8988T (cell line): ENCODE data around the gene CASZ1.

ENCODE experiments used
- DNase-seq: peaks from one replicate; pipeline ENCODE4 v3.0.0; 2011

CASZ1 gene

DNA sequence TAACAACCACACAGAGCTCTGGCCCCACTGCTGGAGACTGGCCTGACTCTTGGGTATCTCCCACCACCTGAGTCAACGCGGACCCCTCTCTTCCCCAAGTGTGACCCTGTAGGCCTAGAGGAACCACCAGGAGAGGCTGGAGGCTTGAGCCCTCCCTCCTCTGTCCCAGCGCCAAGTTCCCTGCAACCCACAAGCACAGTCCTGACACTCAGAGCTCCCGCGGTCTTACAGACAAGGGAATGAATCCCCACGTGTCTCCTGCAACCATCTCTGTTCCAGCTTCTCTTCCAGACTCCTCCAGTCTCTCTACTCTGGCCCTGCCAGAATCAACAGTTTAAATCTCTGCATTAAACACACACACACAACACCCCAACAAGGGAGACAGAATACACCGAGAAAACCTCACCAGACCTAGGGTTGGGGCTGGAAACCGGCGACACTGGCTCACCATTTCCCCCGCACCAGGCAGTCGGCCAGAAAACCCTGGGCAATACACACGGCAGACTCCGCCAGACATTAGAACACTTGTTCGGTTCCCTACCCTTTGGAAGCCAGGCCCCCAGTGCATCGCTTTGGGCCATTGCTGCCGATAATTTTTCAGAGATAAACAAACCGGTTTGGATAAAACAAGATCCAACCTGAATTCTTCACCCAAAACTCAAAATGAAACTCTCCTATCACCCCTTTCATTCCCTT, 21.7 kb downstream of the CASZ1 start:
- DNase-seq = no peak

DNA sequence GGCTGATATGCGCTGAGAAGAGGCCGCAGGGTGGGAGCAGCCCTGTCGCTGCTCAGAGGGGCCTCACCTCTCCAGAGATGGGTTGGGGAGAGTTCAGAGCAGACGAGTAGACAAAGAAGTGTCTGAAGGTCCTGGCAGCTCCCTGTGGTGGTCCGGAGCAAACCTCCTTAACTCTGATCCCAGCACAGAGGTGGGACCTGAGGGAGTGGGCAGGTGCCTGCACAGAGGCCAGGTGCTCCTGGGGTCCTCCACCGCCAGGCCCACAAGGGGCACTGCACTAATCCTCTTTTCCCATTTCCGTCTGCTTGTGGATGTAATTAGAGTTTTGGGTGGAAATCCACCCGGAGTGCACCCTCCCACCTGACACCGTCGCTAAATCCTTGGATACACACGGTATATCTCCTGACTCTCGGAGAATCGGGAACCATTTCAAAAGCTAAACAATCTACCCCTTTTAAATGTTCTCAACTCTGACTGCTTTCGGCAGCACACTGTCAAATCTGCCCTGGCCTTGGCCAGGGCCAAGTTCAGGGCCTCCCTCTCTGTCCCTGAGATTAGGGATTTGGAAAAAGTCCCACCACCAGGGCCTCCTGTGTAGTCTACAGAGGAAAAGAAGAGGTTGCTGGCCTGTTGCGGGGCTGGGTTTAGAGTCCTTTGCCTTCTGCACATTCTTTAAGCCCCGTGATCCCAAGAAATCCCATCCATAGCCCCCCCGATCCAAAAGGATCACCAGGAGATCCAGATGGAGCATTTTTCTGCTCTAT, 22.4 kb downstream of the CASZ1 start:
- no peak for DNase-seq

DNA sequence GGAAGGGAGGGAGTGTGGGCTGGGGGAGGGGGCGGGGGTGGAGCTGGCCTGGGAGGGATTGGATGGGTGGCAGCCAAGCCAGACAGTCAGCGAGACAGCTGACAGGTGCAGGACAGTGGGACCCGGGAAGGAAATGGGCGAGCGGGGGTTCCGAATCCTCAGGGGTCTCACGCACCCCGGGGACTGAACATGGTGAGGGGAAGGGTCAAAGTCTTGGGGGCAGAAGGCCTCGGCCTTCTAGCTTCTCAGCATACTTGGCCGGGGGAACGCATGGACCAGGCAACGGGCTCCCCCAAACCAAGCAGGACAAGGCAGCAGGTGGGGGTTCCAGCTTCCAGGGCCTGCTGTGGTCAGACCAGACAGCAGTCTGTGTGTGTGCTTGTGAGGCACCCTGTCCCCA, 23.1 kb downstream of the CASZ1 start:
- DNase-seq = no peak

DNA sequence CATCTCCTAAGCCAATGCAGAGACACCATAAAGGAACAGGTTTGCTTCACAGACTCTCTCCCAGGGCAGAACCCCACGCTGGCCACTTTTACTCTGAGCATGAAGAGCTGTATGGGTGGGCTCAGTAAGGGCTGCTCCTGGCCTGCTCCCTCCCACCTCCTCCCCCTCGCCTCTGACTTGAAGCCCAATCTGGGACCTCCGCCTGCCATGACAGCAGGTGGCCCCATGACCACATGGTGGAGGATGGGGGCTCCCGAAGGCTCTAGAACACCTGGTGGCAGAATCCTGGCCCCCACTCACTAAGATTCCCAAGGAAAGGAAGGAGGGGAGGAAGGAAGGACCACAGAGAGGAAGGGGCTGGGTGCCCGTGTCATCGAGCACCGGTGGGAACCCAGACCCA, 23.7 kb downstream of the CASZ1 start:
- no peak for DNase-seq

DNA sequence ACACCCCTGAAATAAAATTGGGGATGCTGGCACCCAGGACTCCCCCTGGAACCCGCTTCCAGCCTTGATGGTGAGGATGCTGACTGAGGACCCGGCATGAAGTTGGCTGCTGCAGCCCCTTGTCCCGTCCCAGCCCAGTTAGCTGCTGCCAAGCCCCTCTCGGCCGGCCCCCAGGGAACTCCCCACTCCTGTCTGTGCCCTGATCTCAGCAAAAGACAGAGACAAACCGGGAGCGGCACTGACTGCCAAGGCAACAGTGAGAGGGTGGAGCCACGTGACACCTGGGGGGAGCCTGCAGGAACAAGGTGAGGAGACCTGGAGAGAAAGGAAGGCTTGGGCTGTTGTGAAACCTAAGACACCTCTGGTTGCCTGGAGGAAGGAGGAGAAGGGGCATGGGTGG, 24.7 kb downstream of the CASZ1 start:
- no peak for DNase-seq

DNA sequence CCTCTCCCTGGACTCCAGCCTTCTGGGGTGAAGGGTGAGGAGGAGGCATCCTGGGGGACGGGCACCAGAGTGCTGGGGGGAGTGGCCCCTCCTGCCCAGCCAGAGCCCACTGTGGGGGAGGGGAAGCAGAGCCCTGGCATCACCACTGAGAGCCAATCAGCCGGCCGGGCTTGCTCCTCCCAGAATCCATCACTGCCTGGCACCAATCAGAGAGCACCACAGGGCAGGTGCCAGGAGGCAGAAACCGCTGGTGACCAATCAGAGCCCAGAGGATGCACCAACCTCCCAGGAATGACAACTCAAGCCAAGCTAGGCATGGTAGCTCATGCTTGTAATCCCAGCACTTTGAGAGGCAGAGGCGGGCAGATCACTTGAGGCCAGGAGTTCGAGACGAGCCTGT, 27.9 kb downstream of the CASZ1 start:
- DNase-seq = no peak

DNA sequence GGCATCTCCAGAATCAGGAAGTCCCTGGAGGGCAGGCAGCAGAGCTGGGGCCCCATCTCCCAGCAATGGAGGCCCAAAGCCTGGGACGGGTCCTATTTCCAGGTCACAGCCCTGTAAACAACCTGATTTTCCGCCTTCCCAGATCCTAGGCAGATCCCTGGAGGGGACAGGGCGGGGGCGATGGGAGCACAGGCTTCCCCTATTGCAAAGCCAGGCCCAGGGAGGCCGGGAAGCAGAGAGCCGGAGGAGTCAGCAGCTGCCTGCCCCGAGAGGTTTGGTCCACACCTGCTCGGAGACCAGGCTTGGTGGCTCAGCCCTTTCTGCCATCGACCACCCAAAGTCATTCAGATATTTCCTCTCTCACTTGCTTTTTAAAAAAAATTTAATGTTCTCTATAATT, 29.2 kb downstream of the CASZ1 start:
- DNase-seq = no peak

DNA sequence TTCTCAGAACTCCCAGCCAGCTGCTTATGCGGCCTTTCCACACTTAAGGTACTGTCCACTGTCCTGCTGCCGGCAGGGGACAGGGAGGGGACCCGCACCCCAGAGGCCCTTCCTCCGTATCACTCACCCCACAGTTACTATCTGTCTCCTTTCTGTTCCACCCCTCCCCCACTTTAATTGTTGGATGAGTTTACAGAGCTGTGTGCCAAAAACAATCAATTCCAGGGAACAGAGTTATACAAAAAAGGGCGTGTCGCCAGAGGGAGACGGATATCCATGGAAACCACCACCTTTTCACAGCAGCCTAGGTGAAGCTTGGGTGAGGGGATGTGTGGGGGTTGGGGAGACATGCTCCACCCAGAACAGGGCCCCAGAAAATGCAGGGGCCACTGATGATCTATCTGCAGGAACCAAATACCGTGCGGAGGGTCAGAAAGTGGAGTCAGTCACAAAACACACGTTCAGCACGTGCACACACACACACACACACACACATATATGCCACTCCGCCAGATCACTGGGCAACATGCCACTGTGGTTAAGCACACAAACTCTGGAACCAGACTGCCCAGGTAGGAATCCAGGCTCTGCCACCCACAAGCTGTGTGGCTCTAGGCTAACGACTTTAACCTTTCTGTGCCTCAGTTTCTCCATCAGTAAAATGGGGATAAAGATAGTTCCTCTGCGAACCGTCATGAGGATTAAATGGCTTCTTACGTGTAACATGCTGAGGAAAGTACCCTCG, 30.5 kb downstream of the CASZ1 start:
- DNase-seq = no peak

DNA sequence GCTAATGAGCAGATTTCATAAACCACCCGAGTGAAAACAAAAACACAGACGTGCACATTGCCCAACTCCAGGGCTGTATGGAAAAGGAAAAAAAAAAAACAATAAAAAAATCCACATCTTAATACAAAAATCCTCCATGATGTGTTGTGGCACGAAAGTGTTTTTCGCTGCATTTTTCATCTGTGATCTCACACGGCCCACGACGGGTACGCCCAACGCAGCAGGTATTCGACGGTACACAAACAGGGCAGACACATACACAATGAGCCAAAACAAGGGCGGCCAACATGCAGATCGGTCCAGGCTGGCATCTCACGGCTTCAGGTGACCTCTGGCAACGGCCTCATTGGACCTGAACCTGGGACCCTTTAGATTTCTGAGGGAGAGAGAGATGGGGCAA, 31.1 kb downstream of the CASZ1 start:
- DNase-seq = no peak

DNA sequence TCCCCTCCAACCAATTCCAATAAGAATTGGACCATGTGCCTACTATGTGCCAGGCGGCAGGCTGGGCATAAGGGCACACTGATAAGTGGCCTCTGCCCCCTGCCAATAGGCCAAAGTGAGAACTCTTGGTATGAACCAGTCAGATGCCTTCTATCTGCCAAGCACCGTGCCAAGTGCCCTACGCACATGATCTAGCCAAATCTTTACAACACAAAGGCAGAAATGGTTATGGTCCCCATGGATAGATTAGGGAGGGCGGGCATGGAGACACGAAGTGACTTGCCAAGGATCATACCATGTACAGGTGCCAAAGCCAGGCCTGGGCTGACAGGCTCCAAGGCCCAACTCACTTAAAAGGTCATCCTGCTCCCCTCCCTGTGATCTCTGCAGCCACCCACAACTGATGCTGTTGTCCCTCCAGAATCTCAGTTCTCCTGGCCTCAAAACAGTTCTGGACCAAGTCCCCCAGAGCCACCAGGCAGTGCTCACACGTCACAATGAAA, 32.1 kb downstream of the CASZ1 start:
- DNase-seq = no peak

DNA sequence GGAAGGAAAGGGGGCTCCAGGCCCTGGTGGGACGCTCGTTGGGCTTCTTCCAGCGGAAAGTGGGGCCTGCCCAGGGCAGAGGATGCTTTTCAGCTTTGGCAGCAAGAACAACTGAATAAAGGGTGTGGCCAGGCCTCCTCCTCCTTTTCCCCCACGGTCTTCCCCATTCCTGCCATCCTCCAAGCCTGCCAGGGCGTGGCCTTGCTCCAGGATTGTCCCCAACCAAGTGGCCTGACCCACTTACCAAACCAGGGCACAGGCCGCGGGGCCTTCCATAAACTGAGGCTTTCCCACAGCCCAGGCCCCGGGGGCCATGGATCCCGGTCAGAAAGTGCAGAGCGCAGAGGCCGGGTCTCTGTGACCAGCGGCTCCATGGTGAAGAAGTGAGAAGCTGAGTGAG, 33.6 kb downstream of the CASZ1 start:
- DNase-seq = no peak

DNA sequence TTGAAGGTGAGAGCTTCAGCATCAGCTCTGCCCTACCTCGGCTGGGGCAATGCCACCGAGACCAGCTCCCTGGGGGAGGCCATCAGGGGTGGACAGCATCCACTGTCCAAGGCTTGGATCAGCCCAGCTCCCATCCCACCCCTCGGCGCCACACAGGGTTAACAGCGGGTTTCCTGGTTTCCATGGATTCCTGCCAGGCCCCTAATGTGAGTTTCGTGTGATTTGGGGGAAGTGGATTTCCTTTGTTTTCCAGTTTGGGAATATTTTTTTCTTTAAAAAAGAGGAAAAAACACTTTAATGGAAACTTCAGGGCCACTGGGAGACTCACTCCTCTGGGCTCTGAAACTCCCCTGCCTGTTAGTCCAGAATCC, 34.3 kb downstream of the CASZ1 start:
- no peak for DNase-seq

DNA sequence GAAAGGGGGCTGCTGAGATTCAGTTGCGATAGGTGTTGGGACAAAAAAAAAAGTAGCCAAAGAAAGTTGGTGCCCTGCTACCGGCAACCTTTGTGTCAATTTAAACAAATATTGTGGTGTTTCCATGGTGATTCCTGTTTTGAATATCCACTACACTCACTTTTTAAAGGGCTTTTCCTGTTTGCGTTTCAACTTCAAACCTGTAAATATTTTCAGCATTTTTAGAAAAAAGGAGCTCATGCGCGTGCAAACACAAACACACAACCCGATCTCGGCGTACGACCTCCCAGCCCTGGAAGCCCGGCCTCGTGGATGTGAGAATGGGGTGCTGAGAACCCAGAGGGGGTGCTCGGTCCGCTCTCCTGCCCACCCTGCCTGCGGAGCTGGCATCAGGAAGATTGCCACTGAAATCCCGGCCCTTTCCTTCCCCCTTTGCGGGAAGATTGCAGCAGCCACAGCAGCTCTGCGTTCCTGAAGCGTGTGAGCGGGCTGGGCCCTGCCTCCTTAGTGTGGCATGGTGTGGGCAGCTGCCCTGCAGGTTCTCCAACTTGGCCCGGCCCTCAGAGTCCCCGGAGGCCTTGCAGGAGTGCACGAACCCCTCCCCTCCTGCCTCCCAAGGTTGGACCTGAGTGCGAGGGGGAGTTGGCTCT, 34.8 kb downstream of the CASZ1 start:
- DNase-seq = no peak

DNA sequence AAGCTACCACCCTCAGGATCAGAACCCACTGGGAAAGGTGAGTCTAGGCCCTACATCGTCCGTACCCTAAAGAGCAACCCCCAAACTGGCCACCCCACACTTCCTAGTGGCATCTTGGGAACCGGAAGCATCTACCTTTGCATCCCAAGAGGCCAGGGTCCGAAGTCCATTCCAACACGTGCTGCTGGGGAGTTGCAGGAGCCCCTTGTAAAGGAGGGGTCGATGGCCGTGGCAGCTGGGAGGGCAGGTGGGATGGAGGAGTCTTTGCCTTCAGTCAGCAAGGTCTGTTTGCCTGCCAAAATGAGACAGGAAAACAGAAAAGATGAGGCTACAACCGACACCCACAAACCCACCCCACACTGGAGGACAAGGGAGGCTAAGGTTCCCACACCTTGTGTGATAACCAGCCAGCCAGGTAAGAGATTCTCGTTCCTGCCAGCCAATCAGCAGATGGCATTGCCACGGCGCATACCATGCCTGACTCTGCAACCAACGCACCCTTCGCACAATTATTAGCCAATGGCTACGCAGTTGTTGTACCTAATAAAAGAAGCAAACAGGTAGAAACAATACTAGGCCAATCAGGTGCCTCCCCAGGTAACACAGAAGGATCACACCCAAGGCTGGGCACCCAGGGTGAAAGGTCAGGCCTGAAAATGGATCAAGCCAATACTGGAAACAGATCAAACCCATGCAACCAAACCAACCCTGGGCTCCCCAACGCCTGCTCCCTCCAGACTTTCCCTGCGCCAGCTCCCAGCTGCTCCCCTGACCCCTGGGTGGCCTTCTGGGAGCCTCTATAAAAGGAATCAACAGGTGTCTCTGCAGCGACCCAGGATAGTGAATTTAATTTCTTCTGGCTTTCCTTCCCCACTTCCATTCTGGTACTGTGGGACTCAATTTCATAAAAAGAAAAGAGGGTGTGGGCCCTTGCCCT, 35.6 kb downstream of the CASZ1 start:
- DNase-seq = no peak

DNA sequence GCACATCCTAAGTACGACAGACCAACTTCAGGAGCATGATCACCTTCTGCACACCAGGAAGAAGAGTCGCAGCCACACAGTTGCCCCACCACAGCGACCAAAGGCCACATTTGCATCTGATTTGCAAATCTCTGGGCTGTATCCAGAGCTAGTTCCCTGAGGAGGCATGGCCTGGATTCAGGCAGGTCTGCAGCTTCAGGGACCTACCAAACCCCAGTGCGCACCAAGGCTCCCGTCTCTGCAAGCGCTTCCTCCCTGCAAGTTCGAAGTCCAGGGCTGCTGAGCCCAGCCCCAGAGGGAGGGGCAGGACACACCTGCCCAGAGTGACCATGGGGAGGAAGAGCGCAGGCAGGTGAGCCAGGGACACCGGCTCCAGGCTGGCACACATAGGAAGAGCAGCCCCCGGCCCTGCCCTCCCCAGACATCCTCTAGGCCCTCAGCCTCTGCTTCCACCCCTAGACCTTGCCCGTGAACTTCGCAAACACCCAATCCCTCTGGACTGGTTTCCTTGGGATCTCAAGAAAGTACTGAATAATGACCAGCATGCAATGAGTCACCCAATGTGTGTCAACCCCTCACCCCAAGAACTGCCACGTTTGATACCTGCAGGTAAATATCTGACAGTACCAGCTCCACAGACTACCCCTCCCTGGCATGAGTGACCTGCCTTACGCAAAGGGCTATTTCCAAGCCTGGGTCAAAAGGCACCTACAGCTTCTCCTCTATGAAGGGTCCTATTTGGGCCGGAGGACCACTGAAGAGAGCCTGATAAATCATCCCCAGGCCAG, 36.8 kb downstream of the CASZ1 start:
- DNase-seq = no peak

DNA sequence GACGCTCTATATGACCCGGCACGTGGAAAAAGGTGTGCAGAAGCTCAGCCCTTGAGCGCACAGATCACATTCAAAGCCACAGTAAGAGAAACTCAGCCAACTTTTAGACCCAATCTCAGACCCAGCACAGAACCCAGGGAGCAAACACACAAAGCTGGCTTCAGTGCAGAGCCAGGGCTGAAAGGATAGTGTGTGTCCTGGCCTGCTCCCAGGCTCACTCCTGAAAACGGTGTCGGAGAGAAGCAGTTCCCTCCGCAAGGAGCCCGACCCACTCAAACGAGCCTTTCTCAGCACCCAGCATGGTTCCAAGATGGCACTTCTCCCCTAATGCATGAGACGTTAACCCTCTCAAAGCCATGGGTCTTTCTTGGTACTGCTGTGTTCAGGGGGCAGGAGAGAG, 39.6 kb downstream of the CASZ1 start:
- no peak for DNase-seq

DNA sequence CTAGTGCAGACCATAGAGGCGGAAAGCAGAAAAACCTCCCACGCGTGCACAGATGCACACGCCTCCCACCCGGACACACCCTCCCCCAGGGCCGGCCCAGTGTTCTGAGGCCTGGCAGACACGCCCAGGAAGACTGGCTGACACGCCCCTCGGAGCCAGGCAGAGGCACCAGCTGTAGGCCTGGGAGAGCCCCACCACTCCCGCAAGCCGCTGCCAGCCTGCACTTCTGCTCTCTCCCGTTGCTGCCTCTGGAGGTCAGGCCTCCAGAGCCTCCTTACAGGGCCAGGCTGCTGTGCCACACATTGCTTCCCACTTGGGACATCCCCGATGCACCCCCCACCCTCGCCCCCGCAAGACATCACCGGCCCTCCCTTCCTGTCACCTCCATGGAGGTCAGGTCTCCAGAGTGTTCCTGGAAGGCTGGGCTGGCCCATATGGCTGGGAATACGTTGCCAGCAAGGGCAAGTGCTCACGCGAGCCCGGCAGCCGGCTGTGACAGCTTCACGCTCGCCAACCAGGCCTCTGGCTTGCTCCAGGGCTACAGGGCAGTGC, 40.4 kb downstream of the CASZ1 start:
- DNase-seq = peak; percentile 37

DNA sequence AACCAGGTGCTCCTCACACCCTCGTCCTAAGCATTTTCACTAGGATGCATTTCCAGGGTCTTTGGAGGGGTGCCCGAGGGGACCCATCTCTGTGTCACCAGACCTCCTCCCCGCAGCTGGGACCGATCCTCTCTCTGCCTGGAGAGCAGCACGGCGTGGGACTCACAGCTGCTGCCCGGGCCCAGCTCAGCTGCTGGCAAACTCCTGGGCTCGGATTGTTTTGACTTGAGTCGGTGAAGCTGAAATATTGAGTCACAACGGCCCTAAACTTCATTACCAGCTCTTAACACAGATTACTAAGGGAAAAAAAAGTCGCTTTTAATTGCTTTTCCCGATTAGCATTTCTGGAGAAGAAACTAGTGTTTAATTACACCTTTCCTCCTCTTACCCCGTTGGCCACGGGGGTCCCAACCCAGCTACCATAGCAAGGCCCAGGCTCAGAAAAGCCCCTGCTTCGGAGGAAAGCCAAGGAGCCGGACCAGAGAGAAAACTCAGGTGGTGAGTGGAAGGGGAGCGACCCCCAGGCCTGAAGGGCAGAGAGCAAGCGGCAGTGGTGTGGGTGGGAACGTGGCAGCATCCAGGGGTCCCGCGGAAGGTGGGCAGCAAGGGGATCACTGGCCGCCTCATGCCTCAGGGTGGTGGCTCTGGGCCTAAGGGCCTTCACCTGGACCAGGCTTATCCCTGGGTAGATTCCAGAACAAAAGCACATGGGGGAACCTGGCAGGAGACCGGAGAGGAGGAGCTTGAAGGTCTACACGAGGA, 41.7 kb downstream of the CASZ1 start:
- no peak for DNase-seq

DNA sequence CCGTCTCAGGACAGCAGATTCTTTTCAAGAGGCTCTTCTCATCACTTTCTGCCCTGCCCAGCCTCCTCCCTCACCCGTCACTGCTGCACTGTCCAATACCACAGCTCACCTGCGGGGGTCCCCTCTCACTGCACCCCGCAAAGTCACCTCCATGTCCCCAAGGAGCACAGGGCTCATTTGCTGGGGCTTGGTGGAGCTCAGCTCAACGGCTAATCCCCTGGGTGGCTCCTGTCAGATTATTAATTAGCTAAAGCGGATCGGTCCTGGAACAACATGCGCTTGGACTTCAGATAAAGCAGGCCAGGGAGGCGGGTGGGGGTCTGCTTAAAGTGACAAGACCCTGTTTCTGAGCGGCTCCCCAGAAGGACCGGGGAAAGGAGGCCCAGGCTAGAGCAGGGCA, 43.1 kb downstream of the CASZ1 start:
- DNase-seq = no peak

DNA sequence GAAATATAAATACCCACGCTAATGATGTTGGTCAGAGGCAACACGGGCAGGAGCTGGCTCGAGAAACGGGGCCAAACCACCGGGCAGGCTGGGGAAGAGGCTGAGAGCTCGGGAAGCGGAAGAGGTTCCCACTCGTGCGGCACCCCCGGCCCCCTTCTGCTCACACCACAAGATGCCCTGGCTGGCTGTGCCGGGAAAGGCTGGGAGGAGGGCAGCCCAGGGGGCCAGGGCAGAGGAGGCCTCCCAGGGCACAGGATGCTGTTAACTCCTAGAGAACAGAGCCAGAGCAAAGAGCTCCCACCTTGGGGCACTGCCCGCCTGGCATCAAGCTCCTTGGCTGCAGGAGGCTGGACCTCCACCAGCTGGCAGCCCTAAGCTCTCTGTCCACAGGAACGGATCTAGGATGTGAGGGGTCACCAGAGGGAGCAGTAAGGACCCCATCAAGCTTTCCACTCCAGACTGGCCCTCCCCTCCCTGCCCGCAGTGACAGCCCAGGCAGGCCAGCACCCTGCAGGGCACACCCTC, 44.8 kb downstream of the CASZ1 start:
- DNase-seq = no peak
